Endothelial cell of hepatic sinusoid (primary cell): Measurements from ENCODE around the gene KRT80.

Experiments
- in situ Hi-C: cut with HindIII; loops from 2 replicates; pipeline ENCODE4 v1.10.0; 2017; ENCODE audit warnings: low sequenced_read_pairs

Gene KRT80

GRCh38 chr12:52144512-52145227 lies 47.1 kb downstream of the KRT80 start:
- in situ Hi-C loops: no loop called here

DNA sequence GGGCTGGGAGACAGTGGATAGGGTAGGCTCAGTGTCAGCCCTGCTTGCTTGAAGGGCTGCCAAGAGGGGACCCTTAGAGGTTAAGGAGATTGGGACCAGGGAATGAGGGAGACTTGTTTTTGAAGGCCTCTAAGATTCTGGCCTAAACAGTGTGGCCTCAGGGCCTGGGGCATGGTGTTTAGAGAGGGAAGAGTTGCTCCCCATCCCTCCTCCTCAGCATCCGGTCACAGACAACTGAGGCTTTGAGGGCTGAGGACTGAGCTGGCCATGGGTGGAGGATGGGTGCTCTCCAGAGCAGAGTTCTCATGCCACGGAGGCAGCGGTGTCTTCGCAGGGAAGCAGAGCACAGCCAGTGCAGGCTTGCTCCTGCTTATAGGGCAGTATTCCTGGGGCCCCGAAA lies 49.4 kb downstream of the KRT80 start:
- in situ Hi-C loops: no loop called here

DNA sequence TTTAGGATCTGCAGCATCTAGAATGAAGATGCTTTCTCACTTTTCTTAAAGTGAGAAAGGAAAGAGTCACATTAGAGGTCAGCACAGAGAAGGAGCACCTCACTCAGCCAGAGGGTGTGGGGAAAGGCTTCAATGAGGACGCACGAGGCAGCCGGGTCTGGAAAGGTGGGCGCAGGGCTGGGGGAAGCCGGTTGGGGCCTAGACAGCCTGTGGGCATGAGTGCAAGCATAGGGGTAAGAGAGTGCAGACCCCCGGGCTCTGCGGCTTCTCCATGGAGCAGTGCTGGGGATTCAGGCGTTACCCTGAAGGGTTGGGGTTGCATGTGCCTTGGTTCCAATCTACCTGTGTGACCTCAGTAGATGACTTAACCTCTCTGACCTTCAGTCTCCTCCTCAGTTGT lies 49.9 kb downstream of the KRT80 start:
- in situ Hi-C loops: no loop called here

GRCh38 chr12:52141306-52141705 lies 50.5 kb downstream of the KRT80 start:
- in situ Hi-C loops: no loop called here

DNA sequence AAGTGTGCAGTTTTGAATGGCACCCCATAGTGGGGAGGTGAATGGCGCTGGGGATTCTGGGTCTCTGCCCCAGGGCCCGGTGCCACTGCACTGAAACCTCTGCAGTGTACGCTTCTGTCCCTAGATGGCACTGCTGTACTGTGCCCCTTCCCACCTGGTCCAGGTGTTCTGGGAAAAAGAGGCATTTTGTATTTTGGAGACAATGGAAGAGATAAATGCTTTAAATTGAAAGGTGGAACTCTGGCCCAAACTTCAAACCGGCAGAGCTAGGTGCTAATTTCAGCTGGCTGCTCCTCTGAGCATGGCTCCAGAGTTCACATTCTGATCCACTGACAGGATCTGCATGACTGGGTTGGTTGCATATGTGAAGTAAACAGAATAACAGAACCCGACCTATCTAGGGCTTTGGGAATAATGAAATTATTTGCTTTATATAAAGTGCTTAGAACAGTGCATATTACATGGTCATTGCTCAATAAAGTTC lies 52.2 kb downstream of the KRT80 start:
- in situ Hi-C loops: loop anchor here (5.0 kb wide), 1 partner anchor 47 kb away; no protein-coding TSS in a partner anchor

DNA sequence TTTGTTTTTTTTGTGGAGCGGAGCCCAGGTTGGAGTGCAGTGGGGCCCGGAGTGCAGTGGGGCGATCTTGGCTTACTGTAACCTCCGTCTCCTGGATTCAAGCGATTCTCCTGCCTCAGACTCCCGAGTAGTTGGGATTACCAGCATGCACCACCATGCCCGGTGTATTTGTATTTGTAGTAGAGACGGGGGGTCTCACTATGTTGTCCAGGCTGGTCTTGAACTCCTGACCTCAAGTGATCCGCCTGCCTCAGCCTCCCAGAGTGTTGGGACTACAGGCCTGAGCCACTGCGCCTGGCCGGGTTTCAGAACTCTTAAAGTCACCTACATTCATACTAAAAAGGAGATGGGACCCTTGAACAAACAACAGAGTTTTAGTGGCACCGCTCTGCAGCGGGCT lies 52.7 kb downstream of the KRT80 start:
- in situ Hi-C loops: loop anchor here (5.0 kb wide), 1 partner anchor 47 kb away; no protein-coding TSS in a partner anchor

DNA sequence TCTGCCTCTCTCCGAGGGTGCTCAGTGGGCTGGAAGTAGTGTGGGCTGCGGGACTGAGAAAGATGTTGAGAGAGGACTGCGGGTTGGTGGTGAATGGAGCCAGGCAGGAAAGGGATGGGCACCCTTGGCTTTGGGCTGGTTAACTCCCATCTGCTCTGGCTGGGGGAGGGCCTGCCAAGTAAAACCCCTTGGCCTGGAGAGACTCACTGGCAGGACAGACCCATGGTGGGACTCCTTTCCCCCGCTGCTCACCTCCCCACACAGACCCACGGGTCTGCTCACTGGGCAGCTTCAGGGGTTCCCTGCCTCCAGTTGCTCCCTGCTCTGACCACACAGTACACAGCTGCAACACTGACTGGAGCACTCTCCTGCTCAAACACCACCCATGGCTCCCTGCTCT lies 54.1 kb downstream of the KRT80 start:
- in situ Hi-C loops: loop anchor here (5.0 kb wide), 1 partner anchor 45 kb away; no protein-coding TSS in a partner anchor

DNA sequence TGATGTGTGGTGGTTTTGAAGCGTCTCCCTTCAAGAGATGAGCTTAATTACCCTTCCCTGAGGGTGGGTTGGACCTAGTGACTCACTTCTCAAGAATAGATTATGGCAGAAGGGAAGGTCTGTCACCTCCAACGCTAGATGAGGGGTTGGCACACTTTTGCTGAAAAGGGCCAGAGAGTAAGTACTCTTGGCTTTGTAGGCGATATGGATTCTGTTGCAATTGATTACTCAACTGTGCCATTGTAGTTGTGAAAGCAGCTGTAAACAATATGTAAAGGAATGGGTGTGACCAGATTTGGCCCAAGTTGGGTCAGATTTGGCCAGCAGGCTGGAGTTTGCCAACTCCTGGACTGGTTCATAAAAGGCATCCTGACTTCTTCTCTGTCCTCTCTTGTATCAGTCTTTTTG lies 59.1 kb downstream of the KRT80 start:
- in situ Hi-C loops: no loop called here

DNA sequence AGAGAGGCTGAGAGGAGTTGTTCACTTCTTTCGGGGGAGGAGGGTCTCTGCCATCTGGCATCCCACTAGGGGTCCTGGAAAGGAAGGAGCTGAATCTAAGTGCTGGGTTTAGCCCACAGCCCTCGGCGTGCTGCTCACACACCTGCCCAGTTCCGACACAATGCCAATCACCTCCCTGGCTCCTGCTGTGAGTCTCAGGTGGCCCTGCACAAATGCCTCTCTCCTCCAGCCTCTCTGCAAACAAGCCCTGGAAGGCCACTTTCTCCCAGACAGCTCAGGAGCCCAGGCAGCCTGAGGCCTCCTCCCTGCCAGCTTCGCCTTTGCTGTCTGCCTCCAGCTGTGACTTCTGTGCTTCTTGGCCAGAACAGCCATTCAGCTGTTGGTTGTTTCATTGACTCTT lies 61.1 kb downstream of the KRT80 start:
- in situ Hi-C loops: no loop called here

- in situ Hi-C loops: no loop called here
These were observed 63.9 kb downstream of the KRT80 start for GRCh38 chr12:52127683-52128450.

- in situ Hi-C loops: no loop called here
These were observed 64.9 kb downstream of the KRT80 start for GRCh38 chr12:52126605-52127578.

DNA sequence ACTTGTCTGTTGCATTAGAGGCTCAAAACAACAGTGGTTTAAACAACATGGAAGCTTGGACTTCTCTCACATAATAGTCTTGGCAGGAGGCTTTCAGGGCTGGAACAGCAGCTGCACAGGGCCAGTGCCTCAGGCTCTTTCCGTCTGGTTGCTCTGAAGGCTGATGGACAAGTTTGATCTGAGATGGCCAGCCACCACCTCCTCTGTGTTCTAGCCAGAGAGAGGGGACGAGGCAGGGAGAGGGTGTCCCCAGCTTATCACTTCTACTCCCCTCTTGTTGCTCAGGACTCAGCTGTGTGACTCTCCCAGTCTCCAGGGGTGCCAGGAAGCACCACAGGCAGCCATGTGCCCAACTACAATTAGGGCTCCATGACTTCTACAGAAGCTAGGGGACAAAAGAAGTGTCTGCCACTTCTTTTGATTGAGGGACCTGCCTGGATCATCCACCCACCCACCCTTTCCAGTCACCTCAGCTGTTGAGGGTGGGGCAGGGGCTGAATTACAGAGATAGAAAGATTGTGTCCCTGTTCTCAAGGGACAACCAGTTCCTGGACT lies 65.7 kb downstream of the KRT80 start:
- in situ Hi-C loops: no loop called here

DNA sequence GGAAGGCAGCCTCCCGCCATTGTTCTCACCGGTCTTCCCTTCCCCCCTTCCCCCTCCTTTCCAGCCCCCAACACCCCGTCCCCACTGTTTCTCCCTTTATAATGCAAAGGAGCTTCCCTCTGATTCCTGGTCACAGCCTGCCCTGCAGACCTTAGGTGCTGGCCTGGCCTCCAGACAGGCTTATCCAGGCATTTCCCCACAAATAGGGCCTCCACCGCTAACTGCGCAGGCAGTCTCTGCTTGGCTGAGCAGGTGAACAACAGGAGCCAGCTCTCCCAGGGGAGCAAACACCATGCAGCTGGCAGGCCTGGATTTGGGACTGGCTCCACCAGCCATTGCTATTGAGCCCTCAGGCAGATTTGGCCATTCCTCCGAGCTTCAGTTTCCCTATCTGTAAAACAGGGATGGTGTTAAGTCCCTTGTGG lies 66.3 kb downstream of the KRT80 start:
- in situ Hi-C loops: no loop called here

DNA sequence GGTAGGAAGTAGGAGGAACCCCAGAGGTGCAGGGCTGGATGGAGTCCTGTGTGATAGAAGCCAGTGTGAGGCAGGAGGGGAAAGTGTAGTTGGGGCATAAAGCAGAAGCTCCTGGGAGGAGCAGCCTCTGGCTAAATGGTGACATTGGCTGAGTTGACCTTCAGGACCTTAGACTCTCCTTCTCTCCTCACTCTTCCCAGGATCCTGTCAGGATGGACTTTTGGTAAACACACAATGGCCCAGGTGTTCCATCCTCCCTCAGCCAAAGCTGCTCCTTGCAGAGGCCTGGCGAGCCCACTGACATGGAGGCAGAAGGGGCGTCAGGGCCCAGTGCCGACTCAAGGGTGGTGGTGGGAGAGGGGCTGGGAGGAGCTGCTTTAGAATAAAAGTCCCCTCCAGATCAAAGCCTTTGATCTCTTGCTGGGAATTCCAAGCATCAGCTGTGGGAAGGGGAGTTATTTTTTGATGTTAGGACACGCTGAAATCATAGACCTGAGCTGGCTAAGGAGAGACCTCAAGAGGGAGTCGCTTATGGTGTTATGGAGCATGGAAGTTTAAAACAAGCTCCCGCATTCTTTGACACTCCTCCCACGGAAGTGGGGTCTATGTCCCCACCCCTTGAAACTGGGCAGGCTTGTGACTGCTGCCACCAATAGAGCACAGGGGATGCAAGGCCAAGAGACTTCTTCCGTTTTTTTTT lies 68.2 kb downstream of the KRT80 start:
- in situ Hi-C loops: no loop called here

DNA sequence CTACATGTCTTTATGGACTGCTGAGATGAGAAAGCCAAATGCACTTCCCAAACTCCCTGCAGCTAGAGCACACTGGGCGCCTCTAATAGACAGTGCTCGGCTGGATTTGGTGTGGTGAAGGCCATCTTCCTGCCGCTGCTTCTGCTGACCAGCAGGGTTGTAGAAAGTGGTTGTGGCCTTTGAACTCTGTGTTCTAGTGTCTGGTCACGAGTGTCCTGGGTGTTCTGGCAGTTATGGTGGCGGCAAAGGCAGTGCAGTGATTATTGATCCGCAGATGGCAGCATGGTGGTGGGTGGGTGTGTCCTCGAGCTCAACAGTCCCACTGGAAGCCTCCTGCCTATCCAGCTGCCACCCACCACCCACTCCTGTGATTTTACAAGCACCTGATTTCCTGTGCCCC lies 68.9 kb downstream of the KRT80 start:
- in situ Hi-C loops: no loop called here

DNA sequence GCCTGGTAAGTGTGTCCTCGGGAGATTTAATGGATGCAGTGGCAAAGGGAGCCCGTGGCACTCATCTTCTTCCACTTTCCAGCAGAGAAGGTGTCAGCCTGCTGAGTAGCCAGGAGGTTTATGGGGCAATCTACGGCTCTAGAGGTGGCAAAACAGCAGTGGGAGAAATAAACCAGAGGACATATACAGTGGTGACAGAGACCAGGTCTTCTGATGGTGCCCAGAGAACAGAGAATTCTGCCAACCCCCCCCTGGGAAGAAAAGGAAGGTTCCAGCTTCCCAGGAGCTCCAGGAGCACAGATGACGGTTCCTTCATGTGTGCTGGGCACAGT lies 69.3 kb downstream of the KRT80 start:
- in situ Hi-C loops: no loop called here

DNA sequence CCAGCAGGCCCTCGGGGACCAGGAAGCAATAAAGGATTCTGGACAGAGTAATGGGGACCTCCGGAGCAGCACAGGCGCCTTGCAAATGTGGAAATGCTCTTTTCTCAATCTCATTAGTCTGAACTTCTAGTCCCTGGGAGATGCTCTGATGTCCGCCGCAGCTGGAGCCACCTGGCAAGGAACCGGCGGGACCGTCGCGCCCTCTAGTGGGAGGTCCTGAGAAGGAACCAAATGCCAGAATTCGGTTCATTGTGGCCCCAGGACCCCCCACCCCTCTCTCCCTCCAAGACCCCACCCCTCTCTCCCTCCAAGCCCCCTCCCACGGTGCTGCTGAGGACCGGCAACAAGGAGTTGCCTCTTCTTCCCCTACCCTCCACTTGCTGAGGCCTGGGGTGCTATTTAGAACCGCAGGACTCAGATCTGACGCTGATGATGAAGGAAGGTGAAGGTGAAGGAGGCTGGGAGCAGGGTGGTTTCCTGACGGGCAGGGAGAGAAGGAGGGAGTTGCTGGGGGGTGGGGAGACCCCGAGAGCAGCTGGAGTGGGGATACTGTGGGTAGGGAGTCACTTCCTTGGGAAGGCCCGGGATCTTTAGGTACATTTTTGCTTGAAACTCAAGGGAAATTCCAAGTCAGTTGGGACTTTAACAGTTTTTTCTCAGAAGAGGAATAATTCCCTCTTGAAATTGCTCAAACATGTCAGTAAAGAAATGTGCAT lies 69.8 kb downstream of the KRT80 start:
- in situ Hi-C loops: no loop called here

GRCh38 chr12:52120951-52121823 lies 70.6 kb downstream of the KRT80 start:
- in situ Hi-C loops: no loop called here
